GM18507 (cell line): ENCODE measurements around the gene NAV1.
"Not testable (repeated sequence)": the region's sequence is repeated elsewhere in the genome, so short reads cannot be mapped to it uniquely, and the experiment has no call there.

Experiments
- DNase-seq: peaks from one replicate; pipeline ENCODE4 v3.0.0; 2011; ENCODE audit warnings: low read depth; ENCODE audit not compliant: insufficient read length; ENCODE audit errors: extremely low spot score
- FAIRE-seq: peaks from 2 replicates; lab custom pipeline; 2011; peaks lifted over from hg19 to GRCh38; lab: Jason Lieb, UNC

Gene NAV1

GRCh38 chr1:201539561-201540431 is 869 bp downstream of the NAV1 start:
- DNase-seq, result no peak
- FAIRE-seq, result no peak

- no peak for FAIRE-seq
Observed at GRCh38 chr1:201540846-201541735, 2.2 kb downstream of the NAV1 start.

DNA sequence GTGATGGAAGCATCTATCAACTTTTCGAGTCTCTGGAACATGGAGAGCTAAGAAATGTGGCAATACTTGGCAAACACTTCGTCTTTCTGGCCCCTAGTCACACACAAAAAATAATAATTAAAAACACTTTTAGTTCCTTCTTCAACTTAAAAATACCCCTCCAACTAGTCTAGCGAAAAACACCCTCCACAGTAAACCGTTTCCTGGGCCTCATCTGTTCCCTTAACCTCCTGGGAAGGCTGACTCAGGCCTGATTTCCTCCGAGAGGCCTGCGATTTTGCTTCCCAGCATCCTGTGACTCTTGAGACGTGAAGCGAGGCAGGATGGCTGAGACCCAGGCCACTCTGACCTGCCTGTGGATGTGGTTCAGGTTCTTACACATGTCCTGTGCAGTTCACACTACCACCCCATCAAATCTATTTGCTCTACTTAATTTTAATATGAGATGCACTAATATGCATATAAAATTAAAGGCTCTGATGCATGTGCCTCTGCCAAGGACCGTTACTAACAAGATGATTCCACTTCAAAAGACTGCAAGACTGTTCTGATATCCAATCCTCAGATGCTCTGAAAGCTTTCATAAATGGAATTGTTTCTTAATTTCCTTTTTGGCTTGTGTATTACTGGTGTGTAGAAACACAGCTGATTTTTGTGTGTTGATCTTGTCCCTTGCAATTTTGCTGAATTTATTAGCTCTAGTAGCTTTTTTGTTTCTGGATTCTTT is 3.5 kb downstream of the NAV1 start:
- no peak for FAIRE-seq
- DNase-seq, result no peak

More at GRCh38 chr1:201540846-201541735, 2.2 kb downstream of the NAV1 start:
- DNase-seq, result no peak

GRCh38 chr1:201543871-201544642 is 5.1 kb downstream of the NAV1 start:
- FAIRE-seq, result no peak
- DNase-seq, result no peak

- FAIRE-seq (no peak), DNase-seq (no peak)
Observed at GRCh38 chr1:201544710-201545109, 5.8 kb downstream of the NAV1 start.

- no peak for DNase-seq
- no peak for FAIRE-seq
Observed at GRCh38 chr1:201545851-201546492, 7.0 kb downstream of the NAV1 start.

- FAIRE-seq, DNase-seq: not testable (repeated sequence)
Observed at GRCh38 chr1:201549522-201549921, 10.6 kb downstream of the NAV1 start.

DNA sequence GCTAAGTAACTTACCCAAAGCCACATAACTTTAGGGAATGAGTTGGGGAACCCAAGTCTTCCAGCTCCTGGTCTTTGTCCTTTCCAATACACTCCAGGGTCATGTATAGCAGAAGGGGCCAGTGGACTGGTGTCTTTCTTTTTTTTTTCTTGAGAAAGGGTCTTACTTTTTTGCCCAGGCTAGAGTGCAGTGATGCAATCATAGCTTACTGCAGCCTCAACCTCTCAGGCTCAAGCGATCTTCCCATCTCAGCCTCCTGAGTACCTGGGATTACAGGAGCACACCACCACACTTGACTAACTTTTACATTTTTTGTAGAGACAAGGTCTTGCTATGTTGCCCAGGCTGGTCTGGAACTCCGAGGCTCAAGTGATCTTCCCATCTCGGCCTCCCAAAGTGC is 12.2 kb downstream of the NAV1 start:
- DNase-seq, result no peak
- no peak for FAIRE-seq

DNA sequence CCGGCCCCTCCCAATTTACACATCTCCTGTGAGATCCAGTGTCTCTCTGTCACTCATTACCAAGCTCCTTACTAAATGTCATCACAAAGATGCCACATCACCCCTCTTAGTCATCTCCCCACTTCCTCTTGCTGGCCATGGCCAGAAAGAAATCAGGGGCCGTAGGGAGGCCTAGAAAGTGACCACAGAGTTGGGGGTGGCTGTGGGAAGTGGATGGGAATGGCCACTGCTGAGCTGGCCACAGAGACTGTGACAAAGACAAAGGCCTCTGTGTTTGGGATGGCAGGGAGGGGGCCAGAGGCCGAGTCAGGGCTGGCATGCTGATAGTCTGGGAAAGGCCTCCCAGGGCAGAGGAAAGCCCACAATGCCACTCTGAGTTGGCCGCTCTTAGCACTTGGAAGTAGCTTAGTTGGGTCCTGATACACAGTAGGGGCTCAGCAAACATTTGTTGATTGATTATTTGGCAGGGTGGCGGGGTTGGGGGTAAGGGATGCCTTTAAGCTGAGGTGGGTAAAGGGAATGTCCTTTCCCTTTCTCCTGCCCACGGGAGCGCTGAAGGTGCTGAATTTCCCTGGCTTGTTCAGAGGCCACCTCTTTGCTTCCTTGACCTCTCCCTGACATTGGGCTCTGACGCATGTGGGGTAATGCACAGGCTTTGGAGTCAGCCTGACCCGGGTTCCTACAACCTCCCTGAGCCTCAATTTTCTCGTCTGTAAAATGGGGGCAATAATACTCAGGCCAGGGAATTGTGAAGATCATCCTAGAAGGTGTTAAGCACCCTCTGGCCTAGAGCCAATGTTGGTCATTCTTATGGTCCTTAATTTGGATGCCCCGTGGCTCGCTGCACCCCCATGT is 13.2 kb downstream of the NAV1 start:
- DNase-seq (no peak), FAIRE-seq (no peak)

DNA sequence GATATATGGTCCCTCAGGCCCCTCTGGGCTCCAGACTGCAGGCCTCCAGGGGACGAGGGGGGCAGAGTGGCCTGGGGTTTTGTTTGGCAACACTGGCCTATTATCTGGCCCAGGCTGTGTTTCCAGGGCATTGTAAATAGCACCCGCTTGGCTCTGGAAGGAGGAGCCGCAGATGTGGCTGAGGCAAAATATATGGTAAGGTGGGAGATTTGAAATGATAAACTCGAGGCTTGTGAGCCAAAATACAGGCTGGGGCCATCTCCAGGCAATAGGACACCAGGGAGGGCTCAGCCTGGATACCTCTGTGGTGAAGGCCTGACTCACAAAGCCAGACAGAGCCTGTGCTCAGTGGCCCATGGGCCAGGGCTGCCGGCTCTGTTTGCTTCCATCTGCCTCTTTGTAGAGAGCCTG is 14.0 kb downstream of the NAV1 start:
- no peak for DNase-seq
- FAIRE-seq, result no peak

DNA sequence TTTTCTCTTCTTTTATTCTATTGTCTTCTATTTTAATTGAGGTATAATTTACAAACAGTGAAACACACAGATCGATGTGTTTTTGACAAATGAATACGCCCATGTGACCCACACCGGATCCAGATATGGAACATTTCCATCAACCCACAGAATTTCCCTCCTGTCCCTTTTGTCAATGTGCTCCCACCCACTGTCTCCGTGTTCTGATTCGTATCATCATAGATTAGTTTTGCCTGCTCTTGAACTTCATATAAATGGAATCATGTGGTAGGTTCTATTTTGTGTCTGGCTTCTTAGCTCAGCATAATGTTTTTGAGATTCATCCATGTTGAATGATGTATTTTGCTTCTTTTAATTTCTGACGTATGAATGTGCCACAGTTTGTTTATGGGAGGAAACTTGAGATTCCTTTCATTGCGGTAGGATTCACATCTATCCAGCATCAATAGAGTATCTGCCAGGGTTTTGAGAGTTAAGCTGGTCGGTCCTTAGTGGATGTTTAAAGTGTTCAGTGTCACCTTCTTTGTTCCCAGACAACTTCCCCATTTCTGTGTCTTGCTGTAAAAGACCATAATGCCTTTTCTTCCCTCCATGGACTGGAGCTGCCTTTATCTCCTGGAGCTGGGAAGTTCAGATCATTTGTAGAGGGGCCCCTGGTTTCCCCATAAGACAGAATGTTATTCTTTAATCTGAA is 14.7 kb downstream of the NAV1 start:
- FAIRE-seq (no peak), DNase-seq (no peak)

DNA sequence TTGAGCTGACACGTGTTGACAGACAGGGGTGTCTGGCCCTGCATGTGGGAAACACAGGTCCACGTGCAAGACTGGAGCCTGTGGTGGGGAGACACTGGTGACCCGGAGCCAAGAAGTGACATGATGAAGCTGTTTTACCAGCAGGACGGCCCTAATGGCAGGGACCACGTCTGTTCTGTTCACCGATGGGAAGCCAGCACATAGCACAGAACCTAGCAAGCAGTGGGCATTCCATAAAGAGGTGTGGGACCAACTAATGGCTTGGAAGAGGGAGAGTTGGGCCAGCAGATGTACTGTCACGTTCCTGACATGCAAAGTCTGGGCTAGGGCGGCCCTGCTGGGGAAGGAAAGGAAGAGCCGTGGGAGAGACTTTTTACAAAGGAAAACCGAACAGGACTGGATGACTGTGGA is 15.3 kb downstream of the NAV1 start:
- DNase-seq (no peak), FAIRE-seq (no peak)

- no peak for FAIRE-seq
- DNase-seq, result no peak
Observed at GRCh38 chr1:201554789-201555592, 16.1 kb downstream of the NAV1 start.

- FAIRE-seq (no peak), DNase-seq (no peak)
Observed at GRCh38 chr1:201555593-201555945, 16.6 kb downstream of the NAV1 start.

- DNase-seq, result no peak
- no peak for FAIRE-seq
Observed at GRCh38 chr1:201556841-201557571, 18.1 kb downstream of the NAV1 start.

- FAIRE-seq (no peak), DNase-seq (no peak)
Observed at GRCh38 chr1:201557572-201557958, 18.6 kb downstream of the NAV1 start.
